ENCODE results near the gene GEMIN7.
A peak's percentile ranks its signal among the peaks of the same experiment; 100 is the strongest.

The GEMIN7 gene

GRCh38 chr19:45125975-45126493, 47.0 kb downstream of the GEMIN7 start:
- no peaks in the 10 kb centered on the region for H3K27me3 ChIP-seq (replicated peaks; ENCODE audit: control insufficient read depth, insufficient read depth, low read length)
- H3K4me1 ChIP-seq (ENCODE audit: control insufficient read depth, insufficient read depth, low read length): peaks cover 10% of the 10 kb centered on the region
- peak; percentile 42 for DNase-seq (ENCODE audit: low read depth)
- H3K9ac ChIP-seq (ENCODE audit: low read length): no peak overlapping the region
- H3K4me3 ChIP-seq (ENCODE audit: low read length): no peak overlapping the region
- H3K36me3 ChIP-seq (ENCODE audit: control insufficient read depth, insufficient read depth, low read length, severe bottlenecking): no peaks in the 10 kb centered on the region
- no peaks in the 10 kb centered on the region for H3K9me3 ChIP-seq (ENCODE audit: control insufficient read depth, low read length)

- no peak overlapping the region for H3K9ac ChIP-seq (ENCODE audit: low read length)
- no peak overlapping the region for H3K4me3 ChIP-seq (ENCODE audit: low read length)
- peaks cover 10% of the 10 kb centered on the region for H3K4me1 ChIP-seq (ENCODE audit: control insufficient read depth, insufficient read depth, low read length)
- no peak for DNase-seq (ENCODE audit: low read depth)
- no peaks in the 10 kb centered on the region for H3K9me3 ChIP-seq (ENCODE audit: control insufficient read depth, low read length)
- H3K36me3 ChIP-seq (ENCODE audit: control insufficient read depth, insufficient read depth, low read length, severe bottlenecking): no peaks in the 10 kb centered on the region
- H3K27me3 ChIP-seq (replicated peaks; ENCODE audit: control insufficient read depth, insufficient read depth, low read length): no peaks in the 10 kb centered on the region
These were observed 47.6 kb downstream of the GEMIN7 start for GRCh38 chr19:45126654-45127053.

- H3K4me1 ChIP-seq (ENCODE audit: control insufficient read depth, insufficient read depth, low read length): peaks cover 10% of the 10 kb centered on the region
These were observed 49.1 kb downstream of the GEMIN7 start for GRCh38 chr19:45128146-45128545.

GRCh38 chr19:45128806-45129205, 49.7 kb downstream of the GEMIN7 start:
- H3K4me1 ChIP-seq (ENCODE audit: control insufficient read depth, insufficient read depth, low read length): peaks cover 3% of the 10 kb centered on the region

More at GRCh38 chr19:45128146-45128545, 49.1 kb downstream of the GEMIN7 start:
- H3K9ac ChIP-seq (ENCODE audit: low read length): no peak overlapping the region
- H3K36me3 ChIP-seq (ENCODE audit: control insufficient read depth, insufficient read depth, low read length, severe bottlenecking): no peaks in the 10 kb centered on the region
- no peak overlapping the region for H3K4me3 ChIP-seq (ENCODE audit: low read length)
- no peaks in the 10 kb centered on the region for H3K9me3 ChIP-seq (ENCODE audit: control insufficient read depth, low read length)
- no peaks in the 10 kb centered on the region for H3K27me3 ChIP-seq (replicated peaks; ENCODE audit: control insufficient read depth, insufficient read depth, low read length)
- no peak for DNase-seq (ENCODE audit: low read depth)

GRCh38 chr19:45130236-45130635, 51.2 kb downstream of the GEMIN7 start:
- Histone ChIP-seq H3K9ac (ENCODE audit: low read length) (no peak overlapping the region), H3K36me3 (ENCODE audit: control insufficient read depth, insufficient read depth, low read length, severe bottlenecking) (no peaks in the 10 kb centered on the region), H3K4me3 (ENCODE audit: low read length) (no peak overlapping the region)

More at GRCh38 chr19:45128806-45129205, 49.7 kb downstream of the GEMIN7 start:
- no peak overlapping the region for H3K9ac ChIP-seq (ENCODE audit: low read length)
- DNase-seq (ENCODE audit: low read depth): no peak
- no peaks in the 10 kb centered on the region for H3K27me3 ChIP-seq (replicated peaks; ENCODE audit: control insufficient read depth, insufficient read depth, low read length)
- H3K36me3 ChIP-seq (ENCODE audit: control insufficient read depth, insufficient read depth, low read length, severe bottlenecking): no peaks in the 10 kb centered on the region
- H3K9me3 ChIP-seq (ENCODE audit: control insufficient read depth, low read length): no peaks in the 10 kb centered on the region
- H3K4me3 ChIP-seq (ENCODE audit: low read length): no peak overlapping the region

DNA sequence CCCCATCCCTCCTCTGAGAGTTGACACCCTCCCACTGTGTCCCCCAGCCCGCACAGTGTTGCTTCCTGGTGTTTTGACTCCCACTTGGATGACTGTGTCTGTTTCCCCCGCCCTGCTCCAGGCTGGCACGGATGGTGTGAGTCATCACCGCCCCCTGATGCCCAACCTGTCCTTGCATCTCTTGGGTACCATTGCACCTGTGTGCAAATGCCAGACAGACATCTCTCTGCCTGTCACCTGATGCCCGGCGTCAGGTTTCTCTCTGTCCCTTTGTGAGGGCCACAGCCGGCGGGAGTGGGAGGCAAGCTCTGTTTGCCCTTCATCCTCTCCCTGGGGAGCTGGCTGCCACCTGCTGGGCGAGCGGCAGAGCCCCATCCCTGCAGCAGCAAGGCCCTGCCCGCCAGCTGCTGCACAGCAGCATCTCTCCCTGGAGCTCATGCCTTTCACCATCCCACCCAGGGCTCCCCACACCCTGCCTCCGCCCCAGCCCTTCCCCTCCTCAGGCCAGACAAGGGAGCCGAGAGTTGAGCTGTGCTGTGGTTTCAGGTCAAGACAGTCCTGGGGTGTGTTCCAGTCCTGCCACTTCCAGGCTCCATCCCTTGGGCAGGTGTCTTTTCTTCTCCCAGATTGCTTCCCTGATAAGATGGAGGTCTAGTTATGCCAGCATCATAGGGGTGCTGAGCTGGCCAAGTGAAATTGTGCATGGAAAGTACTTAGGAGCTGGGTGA, 52.0 kb downstream of the GEMIN7 start:
- no peaks in the 10 kb centered on the region for H3K9me3 ChIP-seq (ENCODE audit: control insufficient read depth, low read length)
- H3K9ac ChIP-seq (ENCODE audit: low read length): no peak overlapping the region
- no peaks in the 10 kb centered on the region for H3K36me3 ChIP-seq (ENCODE audit: control insufficient read depth, insufficient read depth, low read length, severe bottlenecking)
- H3K4me3 ChIP-seq (ENCODE audit: low read length): no peak overlapping the region
- H3K4me1 ChIP-seq (ENCODE audit: control insufficient read depth, insufficient read depth, low read length): no peaks in the 10 kb centered on the region
- H3K27me3 ChIP-seq (replicated peaks; ENCODE audit: control insufficient read depth, insufficient read depth, low read length): no peaks in the 10 kb centered on the region
- DNase-seq (ENCODE audit: low read depth): no peak

More at GRCh38 chr19:45130236-45130635, 51.2 kb downstream of the GEMIN7 start:
- Histone ChIP-seq H3K9me3 (ENCODE audit: control insufficient read depth, low read length) (no peaks in the 10 kb centered on the region), H3K27me3 (replicated peaks; ENCODE audit: control insufficient read depth, insufficient read depth, low read length) (no peaks in the 10 kb centered on the region), H3K4me1 (ENCODE audit: control insufficient read depth, insufficient read depth, low read length) (no peaks in the 10 kb centered on the region)
- DNase-seq (ENCODE audit: low read depth): no peak

GRCh38 chr19:45133661-45134060, 54.6 kb downstream of the GEMIN7 start:
- no peak for DNase-seq (ENCODE audit: low read depth)
- Histone ChIP-seq H3K27me3 (replicated peaks; ENCODE audit: control insufficient read depth, insufficient read depth, low read length) (no peaks in the 10 kb centered on the region), H3K4me1 (ENCODE audit: control insufficient read depth, insufficient read depth, low read length) (no peaks in the 10 kb centered on the region), H3K9ac (ENCODE audit: low read length) (no peak overlapping the region), H3K9me3 (ENCODE audit: control insufficient read depth, low read length) (no peaks in the 10 kb centered on the region), H3K36me3 (ENCODE audit: control insufficient read depth, insufficient read depth, low read length, severe bottlenecking) (no peaks in the 10 kb centered on the region), H3K4me3 (ENCODE audit: low read length) (no peak overlapping the region)

GRCh38 chr19:45135176-45135885, 56.3 kb downstream of the GEMIN7 start:
- no peak for DNase-seq (ENCODE audit: low read depth)
- Histone ChIP-seq H3K36me3 (ENCODE audit: control insufficient read depth, insufficient read depth, low read length, severe bottlenecking) (no peaks in the 10 kb centered on the region), H3K9ac (ENCODE audit: low read length) (no peak overlapping the region), H3K9me3 (ENCODE audit: control insufficient read depth, low read length) (no peaks in the 10 kb centered on the region), H3K27me3 (replicated peaks; ENCODE audit: control insufficient read depth, insufficient read depth, low read length) (no peaks in the 10 kb centered on the region), H3K4me3 (ENCODE audit: low read length) (no peak overlapping the region), H3K4me1 (ENCODE audit: control insufficient read depth, insufficient read depth, low read length) (no peaks in the 10 kb centered on the region)

DNA sequence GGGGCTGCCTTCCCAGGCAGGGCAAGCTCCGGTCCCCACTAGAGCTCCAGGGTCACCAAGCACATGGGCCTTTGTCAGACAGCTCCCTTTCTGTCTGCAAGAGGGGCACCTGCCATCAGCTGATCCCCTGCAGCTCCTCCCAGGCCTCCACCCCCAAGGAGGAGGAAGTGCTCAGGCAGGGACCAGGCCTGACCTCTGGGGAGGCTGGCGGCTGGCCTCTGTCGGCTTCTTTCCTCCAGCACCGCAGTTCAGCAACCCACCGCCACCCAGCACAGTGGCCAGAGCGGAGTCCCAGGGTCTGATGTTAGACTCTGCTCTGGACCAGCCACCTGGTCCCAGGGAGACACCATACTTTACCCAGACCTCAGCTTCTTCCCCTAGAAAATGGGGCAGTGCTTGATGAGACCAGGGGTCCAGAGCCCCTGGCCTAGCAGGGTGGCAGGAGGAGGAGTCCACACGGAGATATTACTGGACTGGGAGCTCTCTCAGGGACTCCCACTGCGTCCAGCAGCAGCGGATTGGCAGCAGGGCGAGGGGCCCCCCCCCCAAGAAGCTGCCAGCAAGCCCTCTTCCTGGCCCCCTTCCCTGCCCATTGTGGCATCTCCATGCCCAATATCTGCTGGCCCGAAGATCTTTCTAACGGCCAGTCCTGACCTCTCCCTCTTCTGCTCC, 57.6 kb downstream of the GEMIN7 start:
- Histone ChIP-seq H3K9ac (ENCODE audit: low read length) (no peak overlapping the region), H3K4me1 (ENCODE audit: control insufficient read depth, insufficient read depth, low read length) (no peaks in the 10 kb centered on the region), H3K27me3 (replicated peaks; ENCODE audit: control insufficient read depth, insufficient read depth, low read length) (no peaks in the 10 kb centered on the region), H3K9me3 (ENCODE audit: control insufficient read depth, low read length) (no peaks in the 10 kb centered on the region), H3K4me3 (ENCODE audit: low read length) (no peak overlapping the region), H3K36me3 (ENCODE audit: control insufficient read depth, insufficient read depth, low read length, severe bottlenecking) (no peaks in the 10 kb centered on the region)
- no peak for DNase-seq (ENCODE audit: low read depth)

GRCh38 chr19:45137179-45137761, 58.2 kb downstream of the GEMIN7 start:
- Histone ChIP-seq H3K4me3 (ENCODE audit: low read length) (no peak overlapping the region), H3K36me3 (ENCODE audit: control insufficient read depth, insufficient read depth, low read length, severe bottlenecking) (peaks cover 3% of the 10 kb centered on the region), H3K9me3 (ENCODE audit: control insufficient read depth, low read length) (no peaks in the 10 kb centered on the region), H3K9ac (ENCODE audit: low read length) (no peak overlapping the region), H3K4me1 (ENCODE audit: control insufficient read depth, insufficient read depth, low read length) (no peaks in the 10 kb centered on the region), H3K27me3 (replicated peaks; ENCODE audit: control insufficient read depth, insufficient read depth, low read length) (no peaks in the 10 kb centered on the region)
- no peak for DNase-seq (ENCODE audit: low read depth)

GRCh38 chr19:45138303-45138751, 59.3 kb downstream of the GEMIN7 start:
- DNase-seq (ENCODE audit: low read depth): no peak
- H3K9me3 ChIP-seq (ENCODE audit: control insufficient read depth, low read length): no peaks in the 10 kb centered on the region
- H3K36me3 ChIP-seq (ENCODE audit: control insufficient read depth, insufficient read depth, low read length, severe bottlenecking): peaks cover 8% of the 10 kb centered on the region
- H3K27me3 ChIP-seq (replicated peaks; ENCODE audit: control insufficient read depth, insufficient read depth, low read length): no peaks in the 10 kb centered on the region
- no peak overlapping the region for H3K9ac ChIP-seq (ENCODE audit: low read length)
- H3K4me1 ChIP-seq (ENCODE audit: control insufficient read depth, insufficient read depth, low read length): no peaks in the 10 kb centered on the region
- H3K4me3 ChIP-seq (ENCODE audit: low read length): no peak overlapping the region
